ENCODE measurements around the gene ZNF236.

DNA sequence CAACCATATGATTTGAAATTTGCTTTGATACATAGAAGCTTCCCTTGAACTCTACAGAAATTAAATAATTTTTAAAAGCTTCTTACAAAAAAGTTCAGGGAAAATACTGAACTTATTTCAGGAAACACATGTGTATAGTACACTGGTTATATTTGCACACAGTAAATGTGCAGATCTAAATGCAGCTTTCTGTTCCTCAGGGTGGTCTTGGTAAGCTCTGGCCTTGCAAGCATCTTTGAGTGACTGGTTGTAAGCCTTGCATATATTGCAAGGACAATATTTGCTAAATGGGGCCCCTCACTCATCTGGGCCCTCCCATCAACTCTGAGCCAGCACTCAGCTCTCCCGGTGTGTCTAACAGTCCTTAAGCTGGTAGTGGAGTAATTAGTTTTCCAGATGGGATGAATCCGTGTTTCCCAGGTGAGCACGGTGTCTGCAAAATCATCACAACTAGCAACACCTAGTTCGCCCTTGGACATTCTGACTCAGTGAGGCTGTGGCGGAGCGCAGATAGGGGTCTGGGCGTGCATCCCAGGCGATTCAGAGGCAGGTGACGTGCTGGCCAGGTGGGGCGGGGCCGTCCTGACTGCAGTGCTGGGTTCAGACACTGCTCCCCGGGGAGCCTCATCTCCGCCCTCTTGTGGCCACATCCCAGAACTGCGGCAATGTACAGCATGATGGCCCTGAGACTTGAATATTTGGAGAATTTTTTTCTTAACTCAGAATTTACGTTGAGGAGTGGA is 160.7 kb downstream of the ZNF236 start:
- TF ChIP-seq EP300 (conservative IDR thresholded peaks at IDR 0.05; ENCODE audit: poor library complexity, severe bottlenecking) = no peak
- no peak for TF ChIP-seq EZH2 (IDR thresholded peaks at IDR 0.05; ENCODE audit: borderline replicate concordance, insufficient read depth, low read length, poor library complexity, severe bottlenecking)
- TF ChIP-seq POLR2AphosphoS5 (IDR thresholded peaks at IDR 0.05) = no peak

All from neural cell (in vitro differentiated cells).